Dermis microvascular lymphatic vessel endothelial cell (primary cell): Measurements from ENCODE around the gene SLC25A13. TPM values are rescaled to one million over a fixed set of nuclear protein-coding genes. Genes with fewer than 3 reads are reported as not detected.

ENCODE experiments used
- DNase-seq, 2 donors: peaks; one replicate each; pipeline versions ENCODE4 v3.0.0 to v3.0.0-alpha.2; 2010; ENCODE audit warnings: low read depth in 2 of 2
- total RNA-seq: library from RNA; depleted of rRNA; stranded (reverse); fragments of >200 nt; gene quantifications from 2 replicates; pipeline ENCODE4 v1.2.1, GENCODE V29; 2014

Gene SLC25A13
- total RNA-seq, 1 donor from 2014 or later = 21.6 TPM

DNA sequence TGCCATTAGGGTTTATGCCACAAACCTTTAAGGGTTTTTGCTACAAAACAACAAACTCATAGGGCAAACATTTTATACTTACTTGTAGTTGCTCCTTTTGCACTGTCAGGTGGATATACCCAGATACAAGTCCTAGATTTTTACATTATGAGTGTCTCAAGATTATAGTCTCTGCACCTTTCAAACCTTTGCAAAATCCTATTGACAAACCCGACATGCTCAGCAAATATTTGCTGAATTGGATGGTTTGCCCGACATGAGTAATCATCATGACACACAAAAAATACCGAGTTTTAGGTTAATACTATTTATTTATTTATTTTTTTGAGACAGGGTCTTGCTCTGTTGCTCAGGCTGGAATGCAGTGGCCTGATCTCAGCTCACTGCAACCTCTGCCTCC is 117.3 kb downstream of the SLC25A13 start:
- no peak for DNase-seq

DNA sequence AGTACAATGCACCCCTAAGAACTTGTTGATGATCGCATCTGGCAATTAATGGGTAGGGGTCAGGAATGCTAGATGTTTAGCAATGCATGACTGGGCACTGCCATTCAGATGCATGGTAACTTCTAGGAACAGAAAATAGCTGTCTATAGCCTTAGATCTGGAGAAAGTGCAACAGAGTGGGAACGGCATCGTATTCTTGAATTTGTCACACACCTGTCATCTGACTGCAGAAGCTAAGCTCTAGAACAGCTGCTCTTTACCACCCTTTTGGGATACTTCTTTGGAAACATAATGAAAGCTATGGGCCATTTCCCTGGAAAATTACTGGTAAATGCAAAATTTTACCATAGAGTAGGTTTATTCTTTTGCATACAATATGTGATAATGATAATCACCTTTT is 118.1 kb downstream of the SLC25A13 start:
- no peak for DNase-seq

DNA sequence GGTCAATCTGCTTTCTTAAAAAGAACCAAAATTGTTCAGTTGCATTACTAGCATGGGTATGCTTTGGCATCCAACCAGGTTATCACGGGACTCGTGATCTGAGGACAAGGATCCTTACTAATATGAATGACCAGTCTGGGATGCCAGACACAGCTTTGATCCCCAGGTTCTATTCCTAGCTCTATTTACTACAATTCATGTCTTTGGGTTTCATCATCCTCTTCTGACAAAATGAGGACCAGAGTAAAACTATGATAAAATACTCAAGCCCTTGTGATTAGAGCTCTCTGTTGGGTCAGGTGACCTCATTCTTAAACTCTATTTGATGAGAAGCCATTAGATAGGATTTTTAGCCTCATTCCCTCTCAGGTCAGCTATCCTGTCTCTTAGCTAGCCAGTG is 119.8 kb downstream of the SLC25A13 start:
- DNase-seq = no peak

DNA sequence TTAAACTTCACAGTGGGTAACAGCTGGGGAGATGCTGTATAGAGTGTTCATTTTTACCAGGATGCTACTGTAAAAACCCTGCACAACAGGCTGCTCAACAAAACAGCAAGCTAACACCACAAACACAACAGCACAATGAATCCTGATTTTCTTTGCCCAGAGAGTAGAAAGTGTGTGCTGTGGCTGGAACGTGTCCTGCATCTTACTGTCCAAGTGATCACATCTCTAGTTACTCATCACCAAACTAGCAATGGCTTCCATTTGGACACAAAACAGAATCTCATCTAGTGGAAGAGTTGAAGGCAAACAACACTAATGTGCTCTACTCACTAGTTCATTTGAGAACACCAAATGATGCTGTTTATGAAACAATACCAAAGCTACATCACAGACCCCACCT is 121.2 kb downstream of the SLC25A13 start:
- DNase-seq = no peak

DNA sequence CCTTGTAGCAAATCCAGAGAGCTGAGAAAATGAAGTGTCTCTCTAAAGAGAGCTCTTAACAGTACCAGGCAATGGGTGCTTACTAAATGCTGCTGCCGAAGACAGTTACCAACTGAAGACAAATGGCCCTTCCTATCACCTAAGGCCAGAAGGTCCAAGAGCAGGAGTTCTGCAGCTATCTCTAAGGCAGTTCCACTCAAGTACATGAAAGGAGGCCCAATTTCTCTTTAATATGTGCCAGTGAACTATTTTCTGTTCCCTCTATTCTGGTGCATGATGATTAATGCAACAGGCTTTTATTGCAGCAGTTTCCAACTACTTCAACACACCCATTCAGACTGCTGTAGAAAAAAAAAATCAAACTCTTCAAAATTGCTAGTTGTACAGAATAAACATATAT is 122.5 kb downstream of the SLC25A13 start:
- DNase-seq = no peak

DNA sequence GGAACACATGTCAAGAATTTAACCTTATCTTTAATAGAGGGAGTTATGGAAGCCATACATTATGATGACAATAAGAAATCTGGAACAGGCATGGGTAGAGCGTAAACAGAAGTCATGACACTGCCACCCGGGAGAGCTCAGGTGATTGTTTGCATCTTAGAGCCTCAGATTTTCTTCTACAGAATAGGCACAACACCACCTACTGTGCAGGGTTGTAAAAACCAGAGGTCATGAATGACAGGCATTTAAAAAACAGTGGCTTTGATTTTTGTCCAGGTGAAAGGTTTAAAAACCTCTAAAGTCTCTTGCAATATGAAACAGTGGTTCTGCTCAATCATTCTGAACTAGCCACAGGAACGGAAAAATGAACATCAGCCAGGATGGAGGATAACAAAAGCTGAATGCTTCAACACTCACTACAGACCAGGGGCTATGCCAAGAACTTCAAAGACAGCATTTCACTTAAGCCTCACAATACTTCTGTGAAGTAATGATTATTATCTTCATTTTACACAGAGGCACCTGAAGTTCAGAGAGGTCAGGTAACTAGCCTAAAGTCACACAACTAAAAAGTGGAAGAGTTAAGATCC is 123.8 kb downstream of the SLC25A13 start:
- no peak for DNase-seq

DNA sequence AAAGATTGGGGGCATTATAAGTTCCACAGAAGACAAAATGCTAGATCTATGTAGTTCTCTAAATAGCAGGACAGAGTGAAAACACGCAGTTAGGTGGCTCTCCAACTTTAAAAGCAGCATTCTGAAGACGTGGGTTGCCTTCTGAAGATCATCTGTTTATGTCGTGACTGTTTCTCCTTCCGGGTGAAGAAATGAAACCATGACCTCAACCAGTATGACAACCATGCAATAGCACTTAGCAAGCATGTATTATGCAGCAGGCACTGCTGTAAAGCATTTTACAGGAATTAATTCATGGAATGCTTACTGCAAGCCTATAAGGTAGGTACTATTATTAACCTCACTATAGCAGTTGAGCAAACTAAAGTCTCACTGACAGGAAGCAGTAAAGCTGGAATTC is 125.2 kb downstream of the SLC25A13 start:
- DNase-seq = no peak

DNA sequence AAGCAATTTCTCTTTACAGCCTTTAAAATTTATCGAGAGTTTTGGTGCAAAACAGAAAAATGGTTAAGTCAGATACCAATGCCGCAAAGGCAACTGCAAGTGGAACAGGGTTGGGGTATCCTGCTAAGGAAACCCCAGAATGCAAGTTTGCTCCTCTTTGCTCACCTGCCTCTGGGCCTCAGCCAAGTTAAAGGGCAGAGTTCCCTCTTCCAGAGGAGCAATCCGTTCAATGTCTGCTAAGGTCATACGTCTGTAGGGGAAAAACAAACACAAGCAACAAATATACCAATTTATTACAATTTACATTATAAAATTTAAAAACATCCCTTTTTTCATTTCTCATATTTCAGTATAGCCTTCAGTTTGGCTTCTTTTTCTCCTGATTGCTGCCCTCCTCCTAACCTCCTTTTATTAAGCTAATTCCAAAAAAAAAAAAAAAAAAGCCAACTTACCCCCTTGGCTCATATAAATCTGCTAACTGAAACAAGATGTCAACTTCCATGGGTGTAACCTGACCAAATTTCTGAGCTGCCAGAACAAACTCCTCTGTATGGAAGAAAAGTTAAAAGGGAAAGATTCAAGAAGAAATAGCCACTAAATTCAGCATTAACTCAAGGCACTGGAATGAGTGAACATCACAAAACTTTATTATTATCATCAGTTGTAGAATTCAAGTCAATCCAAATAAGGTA is 132.6 kb downstream of the SLC25A13 start:
- DNase-seq = no peak

DNA sequence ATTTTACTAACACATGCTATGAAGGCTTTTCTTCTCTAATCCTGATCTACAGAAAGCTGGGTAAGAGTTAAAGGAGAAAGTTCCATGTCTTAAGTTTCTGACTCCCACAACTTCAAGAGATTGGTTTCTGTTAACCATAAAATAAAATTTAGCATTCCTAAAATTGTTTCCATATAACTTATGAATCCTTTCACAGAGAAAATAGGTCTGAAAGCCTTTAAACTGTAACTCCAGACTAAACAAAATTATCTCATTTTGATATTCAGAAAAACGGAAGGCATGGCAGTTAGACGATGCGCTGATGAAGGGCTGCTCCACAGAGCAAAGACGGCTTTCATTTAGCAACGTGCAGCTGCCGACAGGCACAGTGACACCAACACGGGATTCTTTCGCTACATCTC is 133.3 kb downstream of the SLC25A13 start:
- DNase-seq = no peak

DNA sequence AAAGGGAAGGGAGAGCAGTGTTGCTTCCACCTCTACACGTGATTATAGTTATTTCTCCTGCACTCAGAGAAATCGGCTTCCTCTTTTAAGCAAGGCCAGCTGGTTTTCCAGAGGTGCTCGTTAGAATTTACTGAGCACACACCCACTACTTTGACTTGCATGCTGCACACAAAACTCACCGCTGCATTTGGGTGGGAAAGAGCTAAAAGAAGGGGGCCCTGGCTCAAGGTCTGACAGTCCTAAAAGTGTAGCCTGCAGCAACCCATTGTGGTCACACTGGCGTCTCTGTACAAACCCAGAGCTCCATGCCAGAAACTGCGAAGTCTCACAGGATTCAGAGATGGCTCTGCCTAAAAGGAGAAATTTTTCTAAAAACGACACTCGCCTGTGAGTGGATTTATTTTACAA is 133.7 kb downstream of the SLC25A13 start:
- DNase-seq = no peak

DNA sequence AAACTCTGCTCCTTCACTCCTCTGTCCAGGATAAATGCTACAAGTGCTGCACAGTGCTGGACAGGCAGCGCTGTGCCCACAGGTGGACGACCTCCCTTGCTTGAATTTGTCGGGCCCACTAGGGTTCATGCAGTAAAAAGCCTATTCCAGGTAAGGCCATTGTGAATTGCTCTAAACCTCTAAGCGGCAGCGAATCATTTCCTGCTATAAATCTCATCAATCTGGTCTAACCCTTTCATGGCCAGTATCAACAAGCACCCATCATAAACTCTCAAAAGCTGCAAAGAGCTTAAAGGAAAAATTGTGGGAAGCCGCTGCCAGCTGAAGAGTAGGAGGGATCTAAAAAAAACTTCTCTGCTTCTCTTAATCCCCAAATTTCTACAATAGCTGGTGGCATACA is 134.2 kb downstream of the SLC25A13 start:
- DNase-seq = no peak

DNA sequence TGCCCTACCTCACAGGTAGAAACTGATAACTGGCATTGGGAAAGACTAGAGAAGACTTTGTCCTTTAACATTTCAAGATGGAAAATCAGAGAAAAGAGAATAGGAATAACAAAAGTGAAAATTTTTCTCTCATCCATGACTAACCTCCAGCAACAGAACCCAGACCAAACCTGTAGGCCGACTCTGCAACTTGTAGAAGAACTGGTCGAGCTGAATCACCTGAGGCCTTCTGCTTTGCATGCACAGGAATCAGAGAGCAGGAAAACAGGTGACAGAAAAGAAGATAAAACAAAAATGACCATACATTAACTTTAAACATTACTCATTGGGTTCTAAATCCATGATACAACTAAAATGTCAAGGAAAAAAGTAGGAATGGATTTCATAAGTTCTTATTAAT is 137.1 kb downstream of the SLC25A13 start:
- DNase-seq = no peak

DNA sequence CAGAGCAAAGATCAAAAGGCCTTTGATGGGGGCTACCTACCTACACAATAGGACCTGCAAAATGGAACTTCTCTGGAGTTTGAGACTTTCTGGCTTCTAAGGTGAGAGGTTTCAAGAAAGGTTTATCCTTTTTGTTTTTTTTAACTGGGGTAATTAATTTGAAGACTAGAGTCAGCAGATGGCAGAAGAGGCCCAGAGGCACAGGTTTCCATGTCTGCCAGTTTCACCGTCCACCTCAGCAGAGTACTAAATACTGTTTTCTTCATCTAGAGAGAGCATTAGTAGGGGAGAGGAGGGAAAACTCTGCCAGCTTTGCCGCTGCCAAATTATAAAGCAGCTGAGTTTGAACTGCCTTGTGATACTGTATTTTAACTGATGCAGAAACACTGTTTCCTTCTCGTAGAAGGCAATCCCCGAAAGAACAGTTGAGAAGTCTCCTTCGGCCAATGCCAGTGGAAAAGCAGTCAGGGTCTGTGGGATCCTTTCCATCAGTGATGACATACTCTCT is 138.7 kb downstream of the SLC25A13 start:
- no peak for DNase-seq

DNA sequence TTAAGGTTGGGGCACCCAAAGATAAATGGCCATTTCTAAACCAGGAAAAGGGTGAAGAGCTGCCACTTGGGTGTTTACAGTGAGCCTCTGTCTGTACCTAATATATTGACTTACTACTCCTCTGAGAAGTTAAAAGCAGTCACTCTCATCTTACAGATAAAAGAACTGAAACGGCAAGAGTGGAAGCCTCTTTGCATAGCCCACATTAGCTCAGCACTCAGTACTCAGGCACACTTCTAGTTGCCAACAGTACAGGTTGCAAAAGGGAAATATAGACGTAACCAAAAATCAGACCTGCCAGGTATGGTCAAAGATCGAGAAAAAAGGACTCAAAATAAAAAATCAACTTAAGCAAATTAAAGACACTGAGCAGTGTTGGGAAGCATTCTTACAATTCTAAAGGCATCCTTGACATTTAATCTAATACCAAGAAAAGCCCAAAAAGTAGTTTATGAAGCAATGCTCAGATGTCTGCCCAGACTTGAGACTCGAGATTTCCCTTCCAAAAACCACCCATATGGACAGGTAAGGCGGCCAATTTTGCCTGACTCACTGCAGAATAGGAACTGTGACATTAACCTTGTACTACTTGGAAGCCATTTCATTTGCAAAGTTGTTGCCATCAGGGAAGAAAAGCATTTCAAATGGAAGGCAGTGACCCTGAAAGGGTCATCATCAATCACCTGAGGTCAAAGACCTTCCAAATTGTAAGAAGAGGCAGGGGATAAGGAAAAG is 139.3 kb downstream of the SLC25A13 start:
- DNase-seq = no peak

DNA sequence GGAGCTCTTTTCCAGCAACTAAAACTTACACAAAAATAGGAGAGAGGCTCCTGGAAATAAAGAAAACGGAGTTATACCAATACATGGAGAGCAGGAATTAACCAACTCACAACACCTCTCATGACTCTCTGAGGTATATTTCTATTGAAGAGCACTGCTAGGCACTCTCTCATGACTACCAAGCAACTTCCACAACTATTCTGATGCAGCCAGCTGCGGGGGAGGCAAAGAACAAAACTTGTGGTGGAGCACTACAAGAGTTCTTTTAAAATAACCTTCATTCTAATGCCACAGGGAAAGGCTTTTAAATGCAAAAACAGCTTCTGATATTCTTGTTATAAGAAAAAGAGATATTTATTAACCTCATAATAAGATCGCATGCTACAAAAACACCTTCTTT is 140.7 kb downstream of the SLC25A13 start:
- no peak for DNase-seq

DNA sequence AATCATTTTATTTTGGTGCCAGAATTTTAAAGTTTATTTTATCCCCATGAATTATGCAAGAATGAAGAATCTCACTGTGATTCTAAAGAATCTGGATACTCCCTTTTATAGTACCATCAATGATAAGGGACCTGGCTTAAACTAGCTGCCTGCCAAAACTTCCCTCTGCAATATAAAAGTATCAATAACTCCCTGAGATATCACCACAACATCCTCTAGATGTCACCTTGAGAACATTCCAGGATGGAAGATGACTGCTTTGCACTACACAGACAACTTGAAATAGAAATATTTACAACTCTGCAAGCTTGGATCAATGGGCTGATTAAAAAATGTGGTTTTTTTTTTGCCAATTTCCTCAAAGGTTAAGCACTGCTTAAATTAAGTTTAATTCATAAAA is 142.1 kb downstream of the SLC25A13 start:
- DNase-seq = no peak

DNA sequence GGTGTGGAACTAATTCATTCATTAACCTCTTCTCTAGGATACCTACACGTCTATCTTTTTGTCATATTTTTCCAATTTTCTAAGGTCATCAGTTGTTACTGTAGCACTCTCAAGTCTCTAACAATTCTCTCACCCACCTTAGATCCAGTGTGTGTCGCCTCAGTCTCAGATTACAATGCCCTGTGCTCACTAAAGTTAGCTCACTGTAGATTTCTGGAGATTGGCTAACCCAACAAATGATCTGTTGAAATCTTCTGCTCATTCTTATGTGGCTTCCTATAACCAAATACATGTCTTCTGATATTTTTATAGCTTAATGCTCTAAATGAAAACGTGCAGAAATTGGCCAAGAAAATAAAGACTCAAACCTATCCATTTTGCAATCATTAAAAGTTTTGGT is 142.6 kb downstream of the SLC25A13 start:
- DNase-seq = no peak

DNA sequence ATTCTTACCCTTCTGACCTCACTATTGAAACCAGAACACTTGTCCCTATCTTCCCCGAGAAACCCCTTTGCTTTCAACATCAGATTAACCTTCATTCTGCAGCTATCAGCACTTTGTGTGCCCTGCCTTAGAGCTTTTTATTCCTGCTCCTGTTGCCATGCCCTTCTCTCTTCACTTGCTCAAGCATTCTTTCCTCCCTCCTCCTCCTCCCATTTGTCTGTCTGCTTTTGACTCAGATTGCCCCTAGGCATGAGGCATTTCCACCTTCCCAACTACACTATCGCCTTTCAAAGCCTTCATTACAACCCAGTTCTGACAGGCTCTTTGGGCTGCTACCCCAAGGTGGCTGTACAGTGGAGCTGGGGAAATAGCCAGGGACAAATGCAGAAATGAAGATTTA is 143.3 kb downstream of the SLC25A13 start:
- DNase-seq = no peak

DNA sequence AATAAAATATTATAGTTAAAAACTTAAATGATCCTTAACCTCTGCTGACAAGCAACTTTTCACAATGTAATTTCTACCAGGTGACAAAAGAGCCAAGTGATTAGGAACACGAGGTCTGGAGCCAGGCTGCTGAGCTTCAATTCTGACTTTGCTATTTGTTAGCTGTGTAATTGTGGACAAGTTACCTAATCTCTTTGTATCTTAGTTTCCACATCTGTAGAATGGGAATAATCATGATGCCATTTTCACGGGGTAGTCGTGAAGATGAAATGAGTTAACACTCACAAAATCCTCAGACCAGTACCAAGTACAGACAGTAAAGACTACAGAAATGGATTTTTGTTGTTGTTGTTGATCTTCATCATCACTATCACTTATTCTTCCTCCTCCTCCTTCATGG is 144.5 kb downstream of the SLC25A13 start:
- no peak for DNase-seq

DNA sequence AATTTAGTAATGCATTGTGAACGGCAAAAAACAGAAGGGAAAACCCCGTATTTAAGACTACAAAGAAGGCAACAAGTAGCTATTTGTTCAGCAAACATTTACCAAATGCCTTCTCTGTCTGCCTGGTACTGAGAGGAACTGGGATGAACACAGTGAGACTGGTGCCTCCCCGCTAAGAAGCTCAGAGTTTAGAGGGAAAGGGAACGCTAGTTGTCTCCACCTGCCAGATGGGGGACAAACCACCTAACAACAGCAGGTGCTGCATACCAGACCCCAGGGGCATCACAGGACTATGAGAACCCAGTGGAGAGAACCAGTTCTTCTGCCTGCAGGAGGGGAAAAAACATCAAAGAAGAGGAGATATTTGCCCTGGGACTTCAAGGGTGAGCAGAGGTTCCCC is 147.1 kb downstream of the SLC25A13 start:
- DNase-seq = no peak

DNA sequence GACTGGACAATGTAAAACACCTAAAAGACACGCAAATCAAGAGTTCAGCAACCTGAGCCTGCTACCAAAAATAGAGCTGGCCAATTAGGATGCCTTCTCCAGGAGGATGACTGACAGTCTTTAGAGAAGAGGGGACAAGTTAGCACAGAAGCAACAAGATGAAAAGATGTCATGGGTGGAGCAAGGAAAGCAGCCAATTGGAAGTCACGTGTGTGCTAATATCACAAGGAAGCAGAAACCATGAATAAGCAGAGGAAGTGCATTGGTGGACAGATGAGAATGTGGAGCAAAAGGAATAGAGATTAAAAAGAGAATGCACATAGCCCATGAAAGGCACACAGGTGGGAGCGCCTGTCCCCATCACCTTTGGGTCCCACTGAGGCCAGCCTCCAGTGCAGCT is 148.1 kb downstream of the SLC25A13 start:
- no peak for DNase-seq

DNA sequence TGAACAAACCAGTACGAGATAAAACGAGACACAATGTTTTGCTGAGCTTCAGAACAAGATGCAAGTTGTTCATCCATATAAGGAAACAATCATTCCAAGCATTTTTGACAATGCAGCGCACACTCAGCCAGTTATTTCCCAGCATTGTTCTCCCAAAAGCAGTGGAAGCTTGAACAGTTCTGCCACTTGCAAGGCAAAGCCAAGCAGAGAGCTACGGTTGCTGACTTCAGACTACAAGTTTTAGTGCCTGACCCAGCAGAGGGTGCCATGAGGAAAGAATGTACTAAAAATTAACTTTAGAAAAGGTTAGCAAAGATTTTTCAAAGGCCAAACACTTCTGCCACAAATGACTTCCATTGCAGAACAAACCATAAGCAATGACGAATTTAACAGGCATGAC is 152.5 kb downstream of the SLC25A13 start:
- peak in 1 of 2 donors; percentile 70 for DNase-seq

DNA sequence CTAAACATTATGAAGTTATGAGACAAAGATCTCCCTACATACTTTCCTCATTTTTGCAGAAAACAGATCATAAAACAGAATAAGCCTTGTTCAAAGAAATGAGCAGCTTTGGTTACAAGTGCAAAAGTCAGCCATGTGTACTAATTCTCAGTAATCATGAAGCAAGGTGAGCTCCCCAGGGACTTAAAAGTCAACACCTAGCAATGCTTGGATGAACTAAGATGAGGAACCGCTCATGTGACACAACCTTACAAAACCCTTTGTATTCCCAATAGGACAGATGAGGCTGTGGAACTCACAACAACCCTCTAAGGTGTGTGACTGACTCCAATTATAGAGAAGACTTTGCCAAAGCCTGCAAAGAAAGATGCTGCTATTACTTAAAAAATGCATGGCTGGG is 154.5 kb downstream of the SLC25A13 start:
- no peak for DNase-seq
